ENCODE data around the gene TRIM5. TPM values are rescaled to one million over a fixed set of nuclear protein-coding genes. Genes with fewer than 3 reads are reported as not detected.

TRIM5 gene
- total RNA-seq, 4 donors from 2014 or later, result 12.6 to 15.7 (median 14.9) TPM

- DNase-seq, result no peak
- Histone ChIP-seq H3K4me1 (peaks cover 17 to 54% (median 21%) of the 10 kb centered on the region in 3 donors), H3K9me3 (no peaks in the 10 kb centered on the region), H3K27ac (peak overlapping the region; percentile 79 to 90 (median 86)), H3K4me3 (peak overlapping the region; percentile 39 to 75 (median 55)), H3K27me3 (no peaks in the 10 kb centered on the region), H3K36me3 (no peaks in the 10 kb centered on the region)
- intact Hi-C loops (cut with DNase I), result no loop called here
- 25 to 35% methylated on average over 4 of the region's 4 CpGs for WGBS, 2 donors
- no peak for TF ChIP-seq POLR2A (IDR thresholded peaks at IDR 0.05)
- no peak for TF ChIP-seq CTCF (IDR thresholded peaks at IDR 0.05)
Measured at GRCh38 chr11:5625281-5625680, 59.6 kb downstream of the TRIM5 start.

GRCh38 chr11:5624489-5625279 is 60.2 kb downstream of the TRIM5 start, which contains the start of gene TRIM34:
Gene TRIM34, plus strand, starts transcription at chr11:5625001. Its CDS starts 7,331 bp downstream, at chr11:5632332.
- Histone ChIP-seq H3K27ac (peak within 1 kb of the TSS; percentile 79 to 90 (median 86)), H3K27me3 (no peaks in the 10 kb centered on the region), H3K4me1 (peaks cover 18 to 60% (median 21%) of the 10 kb centered on the region in 3 donors), H3K9me3 (no peaks in the 10 kb centered on the region), H3K4me3 (peak within 1 kb of the TSS; percentile 39 to 75 (median 55)), H3K36me3 (no peaks in the 10 kb centered on the region)
- intact Hi-C loops (cut with DNase I), result no loop called here
- TF ChIP-seq POLR2A (IDR thresholded peaks at IDR 0.05) (peak in 1 of 4 donors; percentile 38), CTCF (IDR thresholded peaks at IDR 0.05) (no peak)
- WGBS, 2 donors, result 12 to 16% methylated on average over 7 of the region's 7 CpGs
- no peak for DNase-seq

- Histone ChIP-seq H3K36me3 (no peaks in the 10 kb centered on the region), H3K4me1 (peaks cover 18 to 71% (median 21%) of the 10 kb centered on the region in 3 donors), H3K27me3 (no peaks in the 10 kb centered on the region), H3K27ac (no peak overlapping the region), H3K4me3 (no peak overlapping the region), H3K9me3 (no peaks in the 10 kb centered on the region)
- no peak for DNase-seq
- WGBS, 2 donors, result 87% methylated on average over 3 of the region's 3 CpGs
- intact Hi-C loops (cut with DNase I), result no loop called here
- no peak for TF ChIP-seq POLR2A (IDR thresholded peaks at IDR 0.05)
- TF ChIP-seq CTCF (IDR thresholded peaks at IDR 0.05), result no peak
Measured at GRCh38 chr11:5622802-5623201, 62.1 kb downstream of the TRIM5 start.

- H3K36me3 ChIP-seq, result no peaks in the 10 kb centered on the region
- intact Hi-C loops (cut with DNase I), result no loop called here
- H3K4me1 ChIP-seq, result peaks cover 18 to 68% (median 21%) of the 10 kb centered on the region in 3 donors
- peak overlapping the region; percentile 57 to 82 (median 80) for H3K27ac ChIP-seq
- H3K9me3 ChIP-seq, result no peaks in the 10 kb centered on the region
- no peak overlapping the region for H3K4me3 ChIP-seq
- TF ChIP-seq CTCF (IDR thresholded peaks at IDR 0.05), result no peak
- TF ChIP-seq POLR2A (IDR thresholded peaks at IDR 0.05), result no peak
- no peaks in the 10 kb centered on the region for H3K27me3 ChIP-seq
- DNase-seq, result no peak
Measured at GRCh38 chr11:5621580-5621979, 63.3 kb downstream of the TRIM5 start.

Data from esophagus squamous epithelium (tissue), 5 donors.